Activated naive CD4-positive, alpha-beta T cell treated with anti-CD3 and anti-CD28 coated beads, Interleukin-2, amount 50 U/mL, for 16 hours (primary cell): Measurements from ENCODE around the gene PHF20.
"Not testable (repeated sequence)": the region's sequence is repeated elsewhere in the genome, so short reads cannot be mapped to it uniquely, and the experiment has no call there.

Source experiments
- DNase-seq: peaks from one replicate; pipeline ENCODE4 v3.0.0-alpha.2; 2020

PHF20 gene

GRCh38 chr20:35888657-35889056 is 116.8 kb downstream of the PHF20 start:
- DNase-seq = no peak

- DNase-seq = no peak
Measured at GRCh38 chr20:35891375-35891774, 119.6 kb downstream of the PHF20 start.

- DNase-seq = no peak
Measured at GRCh38 chr20:35892871-35893270, 121.1 kb downstream of the PHF20 start.

- DNase-seq = no peak
Measured at GRCh38 chr20:35893942-35894341, 122.1 kb downstream of the PHF20 start.

GRCh38 chr20:35895516-35895915 is 123.7 kb downstream of the PHF20 start:
- not testable (repeated sequence) for DNase-seq

GRCh38 chr20:35899064-35899463 is 127.2 kb downstream of the PHF20 start:
- DNase-seq = no peak

- DNase-seq = not testable (repeated sequence)
Measured at GRCh38 chr20:35901230-35901629, 129.4 kb downstream of the PHF20 start.

GRCh38 chr20:35901678-35902544 is 130.1 kb downstream of the PHF20 start:
- no peak for DNase-seq

GRCh38 chr20:35902545-35902941 is 130.7 kb downstream of the PHF20 start:
- DNase-seq = no peak

- no peak for DNase-seq
Measured at GRCh38 chr20:35903843-35904242, 132.0 kb downstream of the PHF20 start.

GRCh38 chr20:35904982-35905663 is 133.3 kb downstream of the PHF20 start:
- no peak for DNase-seq

GRCh38 chr20:35907017-35907701 is 135.3 kb downstream of the PHF20 start:
- no peak for DNase-seq

GRCh38 chr20:35908007-35908406 is 136.2 kb downstream of the PHF20 start:
- DNase-seq = no peak

GRCh38 chr20:35909176-35909575 is 137.4 kb downstream of the PHF20 start:
- no peak for DNase-seq

GRCh38 chr20:35909796-35910195 is 138.0 kb downstream of the PHF20 start:
- no peak for DNase-seq

GRCh38 chr20:35910254-35910653 is 138.4 kb downstream of the PHF20 start:
- no peak for DNase-seq

- DNase-seq = no peak
Measured at GRCh38 chr20:35912881-35913280, 141.1 kb downstream of the PHF20 start.

GRCh38 chr20:35917077-35917476 is 145.3 kb downstream of the PHF20 start:
- no peak for DNase-seq

GRCh38 chr20:35918021-35918420 is 146.2 kb downstream of the PHF20 start:
- no peak for DNase-seq

- no peak for DNase-seq
Measured at GRCh38 chr20:35920523-35920922, 148.7 kb downstream of the PHF20 start.

- no peak for DNase-seq
Measured at GRCh38 chr20:35929301-35929700, 157.5 kb downstream of the PHF20 start.

- no peak for DNase-seq
Measured at GRCh38 chr20:35934050-35934449, 162.2 kb downstream of the PHF20 start.

- DNase-seq = no peak
Measured at GRCh38 chr20:35939264-35939663, 167.4 kb downstream of the PHF20 start.

GRCh38 chr20:35941620-35942019 is 169.8 kb downstream of the PHF20 start:
- no peak for DNase-seq
